IPS-18c (cell line): ENCODE measurements around the gene BAIAP2.

Source experiments
- H3K4me3 ChIP-seq: 2 replicates; pipeline ENCODE4 v1.7.0; 2013; ENCODE audit warnings: low read depth, mild to moderate bottlenecking, low read length, moderate library complexity; ENCODE audit not compliant: insufficient read depth
- H3K9me3 ChIP-seq: one replicate; pipeline ENCODE4 v1.6.1; 2013; ENCODE audit warnings: mild to moderate bottlenecking, low read length, moderate library complexity; ENCODE audit not compliant: control insufficient read depth, insufficient read depth

BAIAP2 gene

GRCh38 chr17:81158688-81159590 is 124.0 kb downstream of the BAIAP2 start:
- no peaks in the 10 kb centered on the region for H3K9me3 ChIP-seq
- H3K4me3 ChIP-seq: no peak overlapping the region

- Histone ChIP-seq H3K4me3 (no peak overlapping the region), H3K9me3 (no peaks in the 10 kb centered on the region)
Measured at GRCh38 chr17:81159611-81160265, 124.8 kb downstream of the BAIAP2 start.

- H3K4me3 ChIP-seq: no peak overlapping the region
- no peaks in the 10 kb centered on the region for H3K9me3 ChIP-seq
Measured at GRCh38 chr17:81160306-81160705, 125.4 kb downstream of the BAIAP2 start.

GRCh38 chr17:81160747-81161453 is 125.9 kb downstream of the BAIAP2 start:
- Histone ChIP-seq H3K9me3 (no peaks in the 10 kb centered on the region), H3K4me3 (no peak overlapping the region)

GRCh38 chr17:81161536-81161935 is 126.6 kb downstream of the BAIAP2 start:
- Histone ChIP-seq H3K9me3 (no peaks in the 10 kb centered on the region), H3K4me3 (no peak overlapping the region)

- H3K4me3 ChIP-seq: no peak overlapping the region
- H3K9me3 ChIP-seq: no peaks in the 10 kb centered on the region
Measured at GRCh38 chr17:81161972-81162371, 127.0 kb downstream of the BAIAP2 start.

GRCh38 chr17:81162491-81162890 is 127.5 kb downstream of the BAIAP2 start:
- no peaks in the 10 kb centered on the region for H3K9me3 ChIP-seq
- H3K4me3 ChIP-seq: no peak overlapping the region

GRCh38 chr17:81163051-81163695 is 128.2 kb downstream of the BAIAP2 start:
- H3K4me3 ChIP-seq: no peak overlapping the region
- H3K9me3 ChIP-seq: no peaks in the 10 kb centered on the region

GRCh38 chr17:81163703-81164370 is 128.9 kb downstream of the BAIAP2 start:
- H3K4me3 ChIP-seq: no peak overlapping the region

GRCh38 chr17:81164371-81165245 is 129.7 kb downstream of the BAIAP2 start:
- Histone ChIP-seq H3K4me3 (no peak overlapping the region), H3K9me3 (no peaks in the 10 kb centered on the region)

More at GRCh38 chr17:81163703-81164370, 128.9 kb downstream of the BAIAP2 start:
- no peaks in the 10 kb centered on the region for H3K9me3 ChIP-seq

- H3K4me3 ChIP-seq: peak within 1 kb of the TSS; percentile 45; the same call in 1 of the 2 replicates
- no peaks in the 10 kb centered on the region for H3K9me3 ChIP-seq
Measured at GRCh38 chr17:81165246-81166032, 130.5 kb downstream of the BAIAP2 start, which contains the start of gene PVALEF. PVALEF (plus strand) TSS chr17:81165507; CDS start chr17:81181227, 15,720 bp downstream.

GRCh38 chr17:81166033-81166492 is 131.1 kb downstream of the BAIAP2 start, which contains the start of gene AATK:
AATK (minus strand) TSS chr17:81166221; CDS start chr17:81165992, 229 bp downstream.
- H3K4me3 ChIP-seq: peak within 1 kb of the TSS; percentile 45; the same call in 1 of the 2 replicates

More at GRCh38 chr17:81166033-81166492, 131.1 kb downstream of the BAIAP2 start, which contains the start of gene AATK:
- no peaks in the 10 kb centered on the region for H3K9me3 ChIP-seq
